ELR (cell line): ENCODE results near the gene DTNBP1.

ENCODE experiments used
- DNase-seq: peaks from one replicate; pipeline ENCODE4 v3.0.0-alpha.2; 2015; ENCODE audit warnings: low read depth

Gene DTNBP1

GRCh38 chr6:15662326-15663129 lies at the start of gene DTNBP1:
TSS of gene DTNBP1 (minus strand) at chr6:15663028. CDS start at chr6:15662869, 159 bp downstream.
- peak; percentile 77 for DNase-seq

DNA sequence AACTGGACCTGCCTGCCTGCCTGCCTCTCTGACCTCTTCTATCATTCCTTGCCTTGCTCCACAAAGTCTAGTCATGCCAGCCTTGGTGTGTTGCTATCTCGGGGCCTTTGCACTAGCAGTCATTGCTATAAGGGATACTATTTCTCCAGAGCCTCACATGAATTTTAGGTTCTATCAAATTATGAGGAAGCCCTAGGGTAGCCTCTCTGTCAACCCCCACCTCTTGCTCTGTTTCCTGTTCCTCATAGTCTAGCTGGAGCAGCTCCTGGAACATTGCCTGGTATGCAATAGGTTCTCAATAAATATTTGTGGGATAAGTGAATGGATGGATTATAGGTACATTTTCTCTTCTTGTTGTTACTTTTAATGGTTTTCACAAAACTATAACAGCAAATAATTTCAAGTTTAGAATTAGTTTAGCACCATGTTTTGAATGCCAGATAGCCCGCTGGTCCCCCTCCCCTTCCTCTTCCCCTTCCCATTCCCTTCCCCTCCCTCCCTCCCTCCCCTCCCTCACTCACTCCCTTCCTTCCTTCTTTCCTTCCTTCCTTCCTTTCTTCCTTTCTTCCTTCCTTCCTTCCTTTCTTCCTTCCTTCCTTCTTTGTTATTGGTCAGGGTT lies 46.9 kb upstream of the DTNBP1 start:
- DNase-seq: no peak

GRCh38 chr6:15708231-15708630 lies 45.4 kb upstream of the DTNBP1 start:
- no peak for DNase-seq

- DNase-seq: no peak
These were observed 43.2 kb upstream of the DTNBP1 start for GRCh38 chr6:15705981-15706380.

GRCh38 chr6:15698471-15698870 lies 35.6 kb upstream of the DTNBP1 start:
- no peak for DNase-seq

- DNase-seq: no peak
These were observed 35.1 kb upstream of the DTNBP1 start for GRCh38 chr6:15697895-15698294.

- peak; percentile 91 for DNase-seq
These were observed 28.5 kb upstream of the DTNBP1 start for GRCh38 chr6:15691250-15691869.

DNA sequence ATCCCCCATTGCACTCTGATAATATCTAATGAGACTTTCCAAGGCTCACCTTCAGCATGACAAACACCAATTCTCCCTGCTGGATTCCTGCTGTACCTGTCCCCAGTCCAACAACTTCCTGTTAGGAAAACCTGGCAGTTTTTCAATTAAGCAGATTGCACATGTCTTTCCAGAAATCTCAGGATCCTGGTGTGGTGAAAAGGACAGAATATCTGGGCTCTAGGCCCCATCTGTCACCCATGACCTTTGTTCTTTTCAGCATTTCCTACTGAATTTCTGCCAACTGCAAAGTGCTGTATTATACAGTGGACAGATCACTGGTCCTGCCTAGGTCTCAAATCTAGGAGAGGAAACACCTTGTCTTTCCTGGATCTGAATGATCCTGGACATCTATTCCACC lies 27.7 kb upstream of the DTNBP1 start:
- DNase-seq: no peak

GRCh38 chr6:15689586-15690482 lies 27.0 kb upstream of the DTNBP1 start:
- DNase-seq: no peak

GRCh38 chr6:15685619-15686018 lies 22.8 kb upstream of the DTNBP1 start:
- no peak for DNase-seq

- no peak for DNase-seq
These were observed 20.4 kb upstream of the DTNBP1 start for GRCh38 chr6:15682965-15683822.

GRCh38 chr6:15681946-15682345 lies 19.1 kb upstream of the DTNBP1 start:
- DNase-seq: no peak

GRCh38 chr6:15678514-15678913 lies 15.7 kb upstream of the DTNBP1 start:
- no peak for DNase-seq

GRCh38 chr6:15677822-15678221 lies 15.0 kb upstream of the DTNBP1 start:
- no peak for DNase-seq

GRCh38 chr6:15675536-15676220 lies 12.8 kb upstream of the DTNBP1 start:
- DNase-seq: no peak

GRCh38 chr6:15674690-15675386 lies 12.0 kb upstream of the DTNBP1 start:
- no peak for DNase-seq

GRCh38 chr6:15673666-15674065 lies 10.8 kb upstream of the DTNBP1 start:
- DNase-seq: no peak

GRCh38 chr6:15672818-15673217 lies 10.0 kb upstream of the DTNBP1 start:
- no peak for DNase-seq

- no peak for DNase-seq
These were observed 9.5 kb upstream of the DTNBP1 start for GRCh38 chr6:15672291-15672690.

GRCh38 chr6:15668918-15669317 lies 6.1 kb upstream of the DTNBP1 start:
- no peak for DNase-seq
